ENCODE measurements around the gene PRKACG. TPM values are rescaled to one million over a fixed set of nuclear protein-coding genes. Genes with fewer than 3 reads are reported as not detected.
"Not testable (repeated sequence)": the region's sequence is repeated elsewhere in the genome, so short reads cannot be mapped to it uniquely, and the experiment has no call there.

Gene PRKACG
- polyA plus RNA-seq (ENCODE audit: insufficient read length in 10 of 10): under 1 TPM in 2 of 10 donors, not detected in 8; 0.08 TPM
- long read RNA-seq, donor 1: 0 reads
- long read RNA-seq, donor 2: 0 reads
- long read RNA-seq, donor 3: 0 reads
- long read RNA-seq, donor 4: 0 reads
- long read RNA-seq, donor 5: 0 reads
- long read RNA-seq, donor 6: 0 reads
- long read RNA-seq, donor 7: 0 reads
- long read RNA-seq, donor 8: 0 reads
- long read RNA-seq, donor 9: 0 reads

GRCh38 chr9:69014013-69014412 is at the start of gene PRKACG:
Gene PRKACG (minus strand): TSS chr9:69014113. CDS start chr9:69014092, 21 bp downstream.
- DNase-seq: no peak

- no peak for DNase-seq
These were observed 48.3 kb upstream of the PRKACG start for GRCh38 chr9:69062195-69062594.

DNA sequence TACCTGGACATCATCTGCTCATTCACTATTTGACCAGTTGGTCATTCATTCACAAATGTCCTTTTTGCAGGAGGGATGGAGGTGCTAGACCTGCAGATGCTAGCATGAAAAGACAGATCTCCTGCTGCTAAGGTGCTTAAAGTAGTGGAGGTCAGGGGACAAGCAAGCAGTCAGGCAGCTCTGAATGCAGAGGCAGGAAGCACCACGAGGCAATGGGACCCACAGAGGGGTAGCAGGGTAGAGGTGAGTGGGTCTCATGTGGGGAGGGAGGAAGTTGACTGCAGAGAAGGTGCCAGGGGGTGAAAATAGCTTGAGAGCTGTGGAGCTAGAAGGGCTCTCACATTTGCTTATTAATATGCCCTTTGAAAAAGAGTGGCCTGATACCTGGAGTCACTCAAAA is 46.9 kb upstream of the PRKACG start:
- no peak for DNase-seq

DNA sequence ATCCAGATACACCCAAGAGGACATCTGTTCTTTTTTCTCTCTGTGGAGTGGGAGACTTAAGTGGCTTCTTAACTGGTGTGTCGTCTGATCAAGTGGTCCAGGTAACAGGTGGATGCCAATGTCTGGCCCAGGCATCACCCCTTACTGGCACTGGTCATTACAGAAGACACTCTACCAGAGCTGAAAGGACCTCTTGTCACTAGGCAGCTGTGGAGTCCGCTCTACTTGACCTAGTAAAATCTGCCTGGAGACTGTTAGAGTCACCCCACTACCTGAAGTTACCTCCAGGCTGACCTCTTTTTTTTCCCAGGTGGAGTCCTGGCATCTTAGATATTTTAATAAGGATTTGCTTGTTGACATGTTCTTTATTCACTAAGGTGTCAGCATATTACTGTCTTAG is 44.2 kb upstream of the PRKACG start:
- DNase-seq: no peak

DNA sequence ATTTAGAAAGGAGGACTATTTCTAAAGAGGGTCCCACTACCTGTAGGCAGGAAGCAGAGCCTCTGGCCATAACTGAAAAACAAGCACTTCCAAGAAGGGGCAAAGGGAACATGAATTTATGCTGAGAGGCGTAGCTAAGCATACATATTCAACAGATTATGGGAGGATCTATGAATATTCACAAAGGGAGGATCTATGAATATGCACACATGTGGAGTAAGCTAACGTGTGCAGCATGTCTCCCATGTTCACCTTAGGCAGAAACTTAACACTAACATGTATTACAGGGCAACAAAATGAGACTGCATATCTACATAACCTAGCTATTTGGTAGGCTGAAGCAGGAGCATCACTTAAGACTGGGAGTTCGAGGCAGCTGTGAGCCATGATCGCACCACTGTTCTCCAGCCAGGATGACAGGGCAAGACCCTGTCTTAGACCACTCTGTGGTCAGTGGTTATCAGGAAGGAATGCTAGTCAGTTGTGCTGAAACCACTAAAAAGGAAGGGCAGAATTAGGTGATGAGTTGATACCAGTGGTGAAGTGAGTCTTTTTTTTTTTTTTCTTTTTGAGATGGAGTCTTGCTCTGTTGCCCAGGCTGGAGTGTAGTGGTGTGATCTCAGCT is 42.4 kb upstream of the PRKACG start:
- DNase-seq: no peak

DNA sequence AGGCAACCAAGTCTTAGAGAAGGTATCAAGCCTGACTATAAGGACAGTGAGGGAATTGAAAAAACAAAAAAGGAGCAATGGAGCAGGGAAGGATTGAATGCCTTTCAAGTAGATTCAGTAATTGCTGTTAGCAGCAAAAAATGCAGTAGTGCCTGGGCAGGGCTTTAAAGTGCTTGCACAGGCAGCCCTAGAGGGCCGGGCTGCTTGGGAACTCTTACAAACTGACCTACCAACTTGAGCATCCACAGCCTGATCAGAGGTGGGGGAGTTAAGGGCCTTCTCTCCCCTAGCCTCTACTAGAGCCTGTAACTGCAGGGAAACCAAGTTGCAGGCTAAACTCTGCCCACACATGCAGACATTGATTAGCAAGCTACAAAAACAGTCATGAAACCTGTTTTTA is 41.1 kb upstream of the PRKACG start:
- no peak for DNase-seq

- not testable (repeated sequence) for DNase-seq
These were observed 37.0 kb upstream of the PRKACG start for GRCh38 chr9:69050936-69051335.

DNA sequence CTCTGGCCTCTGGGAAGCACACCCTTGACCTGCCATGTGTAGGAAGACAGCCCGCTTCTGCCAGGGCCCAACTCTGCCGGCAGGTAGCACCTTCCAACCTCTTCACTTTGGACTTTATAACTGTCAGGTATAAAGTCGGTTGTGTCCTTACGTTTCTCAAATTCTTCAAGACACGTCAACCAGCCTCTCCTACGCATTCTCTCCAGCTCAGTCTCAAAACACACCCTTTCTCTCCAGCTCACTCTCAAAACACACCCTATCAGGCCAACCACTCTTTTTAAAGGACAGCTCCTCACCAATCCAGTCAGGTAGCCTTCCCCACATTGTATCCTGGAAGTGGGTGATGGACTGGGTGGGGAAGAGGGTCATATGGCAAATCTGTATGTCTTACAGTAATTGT is 35.2 kb upstream of the PRKACG start:
- DNase-seq: no peak

DNA sequence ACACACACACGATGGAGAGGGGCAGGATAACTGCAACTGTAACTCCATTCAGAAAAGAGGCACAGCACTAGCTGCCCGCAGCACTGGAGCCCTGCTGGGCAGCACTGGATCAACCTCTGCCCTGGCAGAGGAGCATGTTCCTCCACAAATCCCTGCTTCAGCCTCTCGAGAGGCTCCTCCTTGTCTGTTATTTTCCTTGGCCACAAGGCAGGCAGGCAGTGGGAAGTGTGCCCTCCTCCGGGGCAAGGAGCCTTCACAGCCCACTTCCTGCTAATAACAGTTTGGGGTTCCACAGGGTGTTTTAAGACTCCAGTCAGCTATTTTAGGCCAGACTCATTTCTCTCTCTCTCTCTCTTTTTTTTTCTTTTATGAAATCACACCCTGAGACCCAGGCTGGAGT is 33.5 kb upstream of the PRKACG start:
- no peak for DNase-seq

DNA sequence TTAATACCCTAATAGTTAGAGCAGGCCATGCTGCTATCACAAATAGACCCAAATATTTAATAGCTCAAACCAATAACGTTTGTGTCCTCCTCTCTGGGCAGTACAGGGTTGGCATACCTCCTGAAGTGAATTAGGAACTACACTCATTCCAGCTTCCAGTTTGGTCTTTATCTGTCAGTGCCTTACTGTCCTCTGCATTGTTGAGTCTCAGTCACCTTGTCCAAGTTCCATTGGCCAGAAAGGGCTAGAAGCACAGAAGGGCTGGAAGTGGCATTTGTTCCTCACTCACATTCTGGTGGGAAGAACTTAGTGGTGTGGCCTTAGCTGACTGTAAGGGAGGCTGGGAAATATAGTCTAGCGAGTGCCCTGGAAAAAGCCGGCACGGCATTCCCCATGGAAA is 32.8 kb upstream of the PRKACG start:
- DNase-seq: no peak

GRCh38 chr9:69045821-69046220 is 31.9 kb upstream of the PRKACG start:
- DNase-seq: no peak

- DNase-seq: no peak
These were observed 30.6 kb upstream of the PRKACG start for GRCh38 chr9:69044240-69045219.

GRCh38 chr9:69040646-69041045 is 26.7 kb upstream of the PRKACG start:
- DNase-seq: no peak

DNA sequence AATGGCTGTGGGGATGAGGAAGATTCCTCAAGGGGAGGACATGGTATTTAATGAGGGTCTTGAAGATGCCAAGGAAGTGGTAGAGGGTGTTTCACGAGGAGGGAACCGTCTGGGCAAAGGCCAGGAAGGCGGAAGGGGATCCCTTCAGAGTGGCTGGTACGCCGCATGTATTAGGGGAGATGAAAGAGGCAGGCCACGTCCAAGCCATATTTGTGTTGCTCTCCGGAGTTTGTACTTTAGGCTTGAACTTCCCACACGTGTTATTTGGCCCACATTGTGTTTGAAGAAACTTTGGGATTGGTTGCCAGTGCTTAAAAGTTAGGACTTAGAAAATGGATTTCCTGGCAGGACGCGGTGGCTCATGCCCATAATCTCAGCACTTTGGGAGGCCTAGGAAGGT is 22.9 kb upstream of the PRKACG start:
- no peak for DNase-seq

DNA sequence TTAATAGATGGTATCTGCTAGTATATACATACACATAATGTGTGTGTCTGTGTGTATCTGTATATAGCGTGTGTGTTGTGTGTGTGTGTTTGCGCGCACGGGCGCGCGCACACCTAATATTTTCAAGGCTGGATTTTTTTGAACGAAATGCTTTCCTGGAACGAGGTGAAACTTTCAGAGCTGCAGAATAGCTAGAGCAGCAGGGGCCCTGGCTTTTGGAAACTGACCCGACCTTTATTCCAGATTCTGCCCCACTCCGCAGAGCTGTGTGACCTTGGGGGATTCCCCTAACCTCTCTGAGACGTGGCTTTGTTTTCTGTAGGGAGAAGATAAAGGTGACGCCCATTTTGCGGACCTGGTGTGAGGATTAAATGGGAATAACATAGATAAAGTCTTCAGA is 22.4 kb upstream of the PRKACG start:
- no peak for DNase-seq

GRCh38 chr9:69035438-69036308 is 21.8 kb upstream of the PRKACG start, which contains the start of gene FXN:
Gene FXN (plus strand): TSS chr9:69035752. CDS start chr9:69035783, 31 bp downstream.
- peak; percentile 79 to 96 (median 91) for DNase-seq

- no peak for DNase-seq
These were observed 20.2 kb upstream of the PRKACG start for GRCh38 chr9:69034071-69034470.

GRCh38 chr9:69030851-69031645 is 17.1 kb upstream of the PRKACG start:
- no peak for DNase-seq

DNA sequence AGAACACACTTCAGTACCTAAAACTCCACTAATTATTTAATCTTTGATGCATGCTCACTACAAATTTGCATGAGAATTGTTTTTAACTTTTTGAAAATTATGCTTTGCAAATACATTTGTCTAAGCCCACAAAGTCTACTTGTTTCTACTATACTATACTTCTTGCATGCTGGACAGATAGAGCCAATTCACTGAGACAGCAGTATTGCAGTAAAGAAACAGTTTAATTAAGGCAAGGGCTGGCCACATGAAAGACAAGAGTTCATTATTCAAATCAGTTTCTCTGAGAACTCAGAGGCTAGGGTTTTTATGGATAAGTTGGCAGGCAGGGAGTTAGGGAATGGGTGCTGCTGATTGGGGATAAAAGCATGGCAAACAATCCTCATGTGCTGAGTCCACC is 15.6 kb upstream of the PRKACG start:
- DNase-seq: no peak

GRCh38 chr9:69028754-69029153 is 14.8 kb upstream of the PRKACG start:
- no peak for DNase-seq
